Hematopoietic multipotent progenitor cell (in vitro differentiated cells): ENCODE measurements around the gene OSBPL9. TPM values are rescaled to one million over a fixed set of nuclear protein-coding genes. Genes with fewer than 3 reads are reported as not detected.

ENCODE experiments used
- DNase-seq, 3 donors: peaks; one replicate each; pipeline ENCODE4 v3.0.0-alpha.2; 2011 to 2015; ENCODE audit warnings: low read depth in 2 of 3, low spot score in 2 of 3
- total RNA-seq: library from RNA; depleted of rRNA; stranded (reverse); fragments of >200 nt; gene quantifications from one replicate; pipeline ENCODE4 v1.2.3, GENCODE V29; 2012

Gene OSBPL9
- total RNA-seq, 1 donor: 87.0 TPM

DNA sequence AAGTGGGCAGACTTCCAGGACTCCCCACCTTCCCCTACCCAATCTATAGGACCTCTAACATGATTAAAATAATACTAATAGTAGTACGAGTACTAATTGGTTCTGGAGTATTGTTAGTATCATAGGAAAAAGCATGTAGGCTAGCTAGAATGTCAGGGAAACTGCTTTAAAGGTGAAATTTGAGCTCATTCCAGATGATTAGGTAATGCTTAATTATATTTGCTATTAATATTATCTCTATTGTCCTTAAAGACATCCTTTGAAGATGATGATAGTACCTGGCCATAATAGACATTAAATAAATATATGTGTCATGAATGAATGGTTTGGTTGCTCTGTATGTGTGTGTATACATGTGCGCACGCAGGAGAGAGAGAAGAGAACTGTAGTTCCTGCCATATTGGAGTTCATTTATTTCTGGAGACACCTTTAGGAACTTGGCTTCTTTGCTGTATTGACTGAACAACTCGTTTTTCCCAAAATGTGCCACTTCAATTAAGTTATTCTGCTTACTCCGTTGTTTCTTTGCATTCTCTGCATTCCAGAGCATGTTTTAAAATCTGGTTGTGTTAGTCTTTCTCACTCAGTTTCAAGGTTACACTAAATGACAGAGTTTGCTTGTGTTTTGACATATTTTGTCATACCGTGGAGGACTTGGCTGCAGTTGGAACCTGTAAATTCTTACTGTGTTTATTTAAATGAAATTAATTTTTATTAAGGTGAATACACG is 117.1 kb downstream of the OSBPL9 start:
- DNase-seq: no peak

DNA sequence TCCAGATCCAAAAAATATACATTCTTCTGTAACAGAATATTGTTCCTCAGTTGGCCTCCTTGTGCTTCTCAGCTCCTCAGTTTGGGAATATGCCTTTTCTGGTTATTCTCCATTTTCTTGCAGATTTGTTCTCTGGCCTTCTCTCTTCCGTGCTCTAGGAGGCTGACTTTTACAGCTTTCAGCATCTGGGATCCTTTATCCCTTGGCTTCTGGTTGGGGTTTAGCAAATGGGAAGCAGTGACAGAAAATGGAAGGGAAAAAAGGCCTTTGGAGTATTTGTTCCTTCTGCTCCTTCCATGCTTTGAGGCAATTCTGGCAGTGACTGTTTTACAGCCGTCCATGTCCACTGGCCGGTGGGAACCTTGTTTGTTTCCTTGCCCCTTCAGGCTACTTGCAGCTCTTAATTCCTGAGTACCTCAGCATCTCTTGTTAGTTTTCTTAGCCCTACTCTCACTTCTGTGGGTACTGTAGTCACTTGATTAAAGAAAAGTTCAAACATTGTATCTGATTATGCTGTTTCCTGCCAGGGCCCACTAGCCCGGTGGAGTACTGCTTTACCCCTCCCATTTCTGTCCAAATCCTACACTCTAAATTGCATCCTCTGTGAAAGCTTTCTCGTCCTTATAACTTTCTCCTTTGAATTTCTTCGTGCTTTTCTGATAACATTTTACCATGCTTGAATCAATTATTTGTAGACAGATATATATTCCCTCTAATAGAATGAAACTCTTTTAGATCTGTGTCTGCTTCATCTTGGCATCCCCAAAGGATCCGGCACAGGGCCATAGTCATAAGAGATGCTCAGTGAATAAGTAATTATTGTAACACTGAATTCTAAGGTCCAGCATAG is 118.2 kb downstream of the OSBPL9 start:
- DNase-seq: peak in 1 of 3 donors; percentile 13

DNA sequence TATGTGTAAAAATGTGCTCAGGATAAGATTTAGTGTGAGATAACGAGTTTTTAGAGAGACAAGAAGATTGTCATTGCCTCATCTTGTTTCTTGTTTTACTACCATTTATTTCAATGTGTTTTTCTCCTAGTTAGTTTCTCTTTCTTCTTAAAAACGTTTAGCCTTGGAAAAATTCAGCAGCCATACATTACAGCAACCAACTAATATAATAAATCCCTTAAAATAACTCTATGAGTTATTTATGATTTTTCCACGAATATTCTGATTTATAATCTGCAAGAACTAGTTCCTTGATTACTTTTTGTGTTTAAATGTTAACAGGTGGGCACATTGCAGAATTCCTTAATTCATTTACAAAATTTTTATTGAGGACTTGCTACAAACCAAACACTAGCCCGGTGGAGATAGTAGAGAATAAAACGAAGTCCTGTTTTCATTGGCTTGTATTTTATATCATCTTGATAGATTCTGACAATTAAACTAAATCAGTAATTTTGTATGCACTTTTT is 118.9 kb downstream of the OSBPL9 start:
- no peak for DNase-seq

DNA sequence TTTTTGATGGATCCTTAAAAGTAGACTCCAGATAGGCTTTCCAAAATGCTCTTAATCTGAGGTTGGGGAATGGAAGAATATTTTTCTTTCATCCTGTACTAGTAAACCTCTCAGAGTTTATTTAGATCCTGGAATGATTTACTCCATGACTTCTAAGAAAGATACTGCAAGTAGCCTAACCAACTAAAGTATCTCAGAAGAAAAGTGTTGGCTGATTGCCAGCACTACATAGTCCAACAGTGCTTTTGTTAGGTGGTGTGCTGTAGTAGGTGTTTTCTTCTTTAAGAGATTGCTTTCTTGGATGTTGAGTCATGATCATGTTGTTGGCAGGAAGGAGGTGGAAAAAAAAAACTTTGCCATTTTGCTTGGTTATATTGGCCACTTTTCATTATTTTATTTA is 119.8 kb downstream of the OSBPL9 start:
- DNase-seq: peak in 2 of 3 donors; percentile 32 to 44

DNA sequence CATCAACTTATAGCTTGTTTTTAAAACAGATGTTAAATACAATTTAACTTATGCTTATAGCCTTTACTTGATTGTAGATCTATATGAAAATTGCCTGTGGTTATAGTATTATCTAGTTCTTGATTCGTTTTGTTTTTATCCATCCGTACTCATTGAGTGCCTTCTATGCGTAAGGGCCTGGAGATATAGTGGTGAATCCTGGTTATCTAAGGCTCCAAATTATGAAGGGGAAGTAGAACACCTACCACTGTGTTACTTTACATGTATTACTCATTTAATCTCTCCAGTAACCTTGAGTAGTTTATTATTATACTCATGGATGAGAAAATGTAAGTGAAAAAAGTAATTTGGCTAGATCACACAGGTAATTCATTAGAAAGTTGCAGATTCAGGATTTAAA is 121.8 kb downstream of the OSBPL9 start:
- no peak for DNase-seq

DNA sequence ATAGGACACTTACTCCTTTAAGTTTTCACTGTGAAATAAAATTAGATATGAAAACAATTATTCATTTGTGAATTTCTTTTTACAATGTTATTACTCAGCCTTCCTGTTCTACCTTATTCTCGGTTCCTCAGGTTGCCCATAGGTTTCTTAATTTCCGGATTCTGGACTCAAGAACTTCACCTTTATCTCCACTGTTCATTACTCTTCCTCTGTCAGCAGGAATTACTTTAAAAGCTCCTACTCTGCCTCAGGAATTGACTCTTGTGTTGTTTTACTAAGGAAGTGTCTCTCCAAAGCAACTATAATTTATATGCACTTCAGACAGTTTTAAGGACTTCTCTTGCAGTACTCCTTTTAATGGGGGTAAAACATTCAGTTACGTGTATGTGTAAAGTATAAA is 123.8 kb downstream of the OSBPL9 start:
- DNase-seq: no peak

DNA sequence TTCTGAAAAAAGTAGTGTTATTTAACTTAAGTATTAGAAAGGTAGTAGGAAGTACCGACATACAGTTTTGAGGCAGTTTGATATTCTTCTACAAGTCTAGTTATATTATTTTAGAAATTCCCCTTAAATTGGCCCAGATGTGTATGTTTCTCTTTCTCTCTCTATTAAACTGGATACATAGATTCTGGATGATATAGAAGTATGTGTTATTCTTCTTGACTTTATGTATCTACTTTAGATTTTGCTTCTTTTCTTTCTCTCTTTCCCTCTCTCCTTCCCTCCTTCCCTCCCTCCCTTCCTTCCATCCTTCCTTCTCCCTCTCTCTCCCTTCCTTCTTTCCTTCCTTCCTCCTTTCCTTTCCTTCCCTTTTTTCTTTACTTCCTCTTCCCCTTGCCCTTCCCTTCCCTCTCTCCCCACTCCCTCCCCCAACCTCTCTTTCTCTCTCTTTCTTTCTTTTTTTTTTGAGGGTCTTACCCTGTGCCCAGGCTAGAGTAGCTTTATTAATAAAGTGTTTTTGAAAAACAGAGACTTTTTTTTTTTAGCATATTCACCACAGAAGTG is 124.3 kb downstream of the OSBPL9 start:
- DNase-seq: no peak

DNA sequence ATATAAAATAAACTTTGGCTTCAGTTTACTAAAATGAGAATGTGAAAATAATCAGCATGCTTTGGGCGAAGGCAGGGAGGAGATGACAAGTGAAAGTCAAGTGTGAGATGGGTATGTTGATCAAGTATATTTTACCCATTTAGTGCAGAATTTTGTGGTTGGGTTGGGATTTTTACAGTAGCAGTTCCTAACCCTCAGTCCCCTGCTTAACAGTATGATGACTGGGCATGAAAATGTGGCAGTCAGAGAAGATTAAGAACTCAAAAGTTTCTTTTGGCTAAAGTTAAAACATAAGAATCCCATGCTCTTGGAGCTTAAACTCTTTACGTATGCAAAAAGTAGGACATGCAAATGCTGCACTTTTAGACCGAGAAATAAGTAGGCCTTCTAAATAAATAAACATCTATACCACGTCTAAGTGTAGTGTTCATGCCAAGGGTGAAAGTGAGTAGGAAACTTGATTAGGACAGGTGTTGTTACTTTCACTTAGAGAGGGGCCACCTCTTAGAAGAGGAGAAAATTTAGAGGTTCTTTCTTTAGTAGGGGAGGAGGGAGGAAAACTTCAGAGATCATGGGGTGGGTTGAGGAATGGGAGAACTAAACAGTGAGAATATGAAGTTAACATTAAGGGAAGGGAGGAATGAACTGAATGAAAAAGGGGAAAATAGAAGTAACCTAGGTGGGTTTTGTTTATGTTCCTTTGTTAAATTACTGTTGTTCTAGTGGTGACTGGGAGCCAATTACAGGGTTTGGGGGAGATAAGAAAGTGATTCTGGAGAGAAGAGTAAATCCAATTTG is 127.8 kb downstream of the OSBPL9 start:
- no peak for DNase-seq

DNA sequence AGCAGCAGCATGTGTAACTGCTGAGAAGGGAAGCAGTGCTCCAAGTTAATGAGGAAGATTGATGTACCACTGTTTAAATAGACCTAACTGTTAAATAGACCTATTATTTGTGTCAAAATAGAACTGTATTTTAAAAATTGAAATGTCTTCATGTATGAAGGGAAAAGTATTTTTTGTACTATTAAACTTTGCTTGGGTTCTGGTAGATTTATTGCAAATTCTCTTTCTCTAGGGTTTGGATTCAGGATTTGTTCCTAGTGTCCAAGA is 128.3 kb downstream of the OSBPL9 start:
- DNase-seq: no peak

DNA sequence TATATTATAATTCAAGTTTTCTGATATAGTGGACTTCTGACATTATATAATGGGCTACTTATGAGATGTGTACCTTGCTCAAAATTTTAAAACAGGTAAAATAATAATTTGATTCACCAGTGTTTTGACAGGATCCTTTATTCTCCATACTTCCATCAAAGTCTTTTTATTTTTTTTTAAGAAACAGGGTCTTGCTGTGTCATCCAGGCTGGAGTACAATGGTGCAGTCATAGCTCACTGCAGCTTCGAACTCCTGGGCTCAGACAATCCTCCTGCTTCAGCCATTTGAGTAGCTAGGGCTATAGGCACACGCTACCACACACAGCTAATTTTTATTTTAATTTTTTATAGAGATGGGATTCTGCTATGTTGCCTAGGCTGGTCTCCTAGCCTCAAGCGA is 132.3 kb downstream of the OSBPL9 start:
- DNase-seq: no peak

DNA sequence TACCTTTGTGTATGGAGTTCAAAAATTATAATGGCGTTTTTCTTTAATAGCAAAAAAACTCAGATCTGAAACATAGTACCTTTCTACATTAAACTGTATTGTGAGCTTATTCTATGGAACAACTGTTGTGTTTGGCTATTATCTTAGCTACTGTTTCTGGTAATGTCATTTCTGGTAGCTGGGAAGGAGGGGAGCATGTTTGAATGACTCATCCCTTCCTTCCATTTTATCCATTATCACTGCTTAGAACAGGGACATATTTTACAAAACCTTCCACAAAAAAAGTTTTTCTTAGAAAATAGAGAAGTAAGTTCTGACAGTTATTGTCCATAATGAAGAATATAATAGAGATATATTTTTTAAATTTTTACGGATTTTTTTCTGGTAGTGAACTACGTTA is 133.3 kb downstream of the OSBPL9 start:
- peak in 1 of 3 donors; percentile 13 for DNase-seq

DNA sequence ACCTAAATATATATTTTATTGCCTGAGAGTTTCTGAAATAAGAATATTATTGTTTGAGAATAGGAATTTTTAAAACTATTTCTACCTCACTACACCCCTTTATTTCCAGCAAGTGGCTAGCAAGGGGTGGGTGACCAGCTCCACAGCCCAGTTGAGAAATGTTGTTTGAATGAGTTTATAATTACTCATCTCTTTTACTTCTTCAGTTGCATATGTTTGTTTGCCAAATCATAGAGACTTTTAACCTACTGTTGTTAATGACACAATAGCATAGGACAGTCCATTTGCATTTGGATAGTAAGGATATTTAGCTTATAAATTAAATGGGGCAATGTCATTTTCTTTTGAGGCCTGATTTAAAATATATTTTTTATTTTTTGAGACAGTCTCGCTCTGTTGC is 133.8 kb downstream of the OSBPL9 start:
- no peak for DNase-seq

DNA sequence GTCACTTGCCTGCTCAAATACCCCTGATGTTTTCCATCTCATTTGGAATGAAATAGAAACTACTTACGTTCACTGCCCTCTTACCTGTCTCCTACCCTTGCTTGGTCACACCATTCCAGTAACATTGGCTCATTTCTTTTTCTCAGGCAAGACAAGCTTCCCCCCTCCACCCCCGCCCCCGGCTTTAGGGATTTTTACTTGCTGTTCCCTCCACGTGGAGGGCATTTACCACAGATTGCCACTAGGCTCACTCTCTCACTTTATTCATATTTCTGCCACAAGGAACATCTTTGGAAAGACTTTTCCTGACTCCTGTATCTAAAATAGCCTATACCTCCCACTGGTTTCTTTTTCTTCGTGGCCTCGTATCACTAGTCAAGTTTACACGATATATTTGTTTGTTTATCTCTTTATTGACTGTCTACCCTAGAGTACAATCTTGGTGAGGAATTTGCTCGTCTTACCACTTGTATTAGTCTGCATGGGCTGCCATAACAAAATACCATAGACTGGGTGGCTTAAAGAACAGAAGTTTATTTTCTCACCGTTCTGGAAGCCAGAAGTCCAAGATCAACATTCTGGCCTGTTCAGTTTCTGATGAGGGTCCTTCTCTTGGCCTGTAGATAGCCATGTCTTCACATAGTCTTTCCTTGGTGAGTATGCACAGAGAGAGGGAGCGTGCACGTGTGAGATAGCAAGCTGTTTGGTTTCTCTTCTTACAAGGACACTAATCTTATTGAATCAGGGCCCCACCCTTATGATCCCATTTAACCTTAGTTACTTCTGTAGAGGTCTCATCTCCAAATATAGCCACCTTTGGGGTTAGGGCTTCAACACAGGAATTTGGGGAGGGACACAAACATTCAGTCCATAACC is 135.4 kb downstream of the OSBPL9 start:
- no peak for DNase-seq

DNA sequence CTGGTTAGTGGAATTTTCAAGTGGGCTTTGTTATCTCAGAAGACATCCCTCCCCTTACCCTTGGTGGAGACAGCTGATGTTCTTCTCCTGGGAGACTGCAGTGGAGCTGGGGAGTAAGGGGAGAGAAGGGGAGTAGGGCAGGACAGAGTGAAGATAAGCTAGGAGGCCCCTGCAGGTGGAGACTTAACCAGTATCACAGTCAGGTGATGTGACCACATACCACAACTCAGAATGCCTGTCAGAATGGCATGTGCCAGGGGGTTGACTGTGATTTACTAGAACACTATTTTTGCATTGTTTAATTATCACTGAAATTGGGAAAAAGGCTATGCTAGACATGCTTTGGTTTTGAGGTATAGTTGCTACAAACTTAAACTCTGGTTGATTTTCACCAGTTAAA is 137.1 kb downstream of the OSBPL9 start:
- DNase-seq: no peak

DNA sequence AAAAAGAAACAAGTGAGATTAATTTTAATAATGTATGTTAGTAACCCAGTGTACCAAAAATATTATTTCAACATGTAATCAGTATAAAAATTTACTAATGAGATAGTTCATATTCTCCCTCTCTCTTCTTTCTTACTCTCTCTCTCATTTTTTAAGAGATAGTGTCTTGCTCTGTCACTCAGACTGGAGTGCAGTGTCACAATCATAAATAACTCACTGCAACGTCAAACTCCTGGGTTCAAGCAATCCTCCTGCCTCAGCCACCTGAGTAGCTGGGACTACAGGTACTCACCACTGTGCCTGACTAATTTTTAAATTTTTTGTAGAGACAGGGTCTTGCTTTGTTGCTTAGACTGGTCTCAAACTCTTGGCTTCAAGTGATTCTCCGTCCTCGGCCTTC is 137.8 kb downstream of the OSBPL9 start:
- DNase-seq: no peak

DNA sequence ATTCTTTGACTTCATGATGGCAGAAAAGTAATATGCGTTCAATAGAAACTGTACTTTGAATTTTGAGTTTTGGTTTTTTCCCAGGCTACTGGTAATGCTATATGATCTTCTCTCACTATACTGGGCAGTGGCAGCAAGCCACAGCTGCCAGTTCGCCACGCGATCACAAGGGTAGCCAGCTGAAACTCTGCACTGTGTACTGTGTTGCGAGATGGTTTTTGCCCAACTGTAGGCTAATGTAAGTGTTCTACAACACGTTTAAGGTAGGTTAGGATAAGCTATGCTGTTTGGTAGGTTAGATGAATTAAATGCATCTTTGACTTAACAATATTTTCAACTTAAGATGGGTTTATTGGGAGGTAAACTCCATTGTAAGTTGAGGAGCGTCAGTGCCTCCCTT is 138.5 kb downstream of the OSBPL9 start:
- DNase-seq: no peak

DNA sequence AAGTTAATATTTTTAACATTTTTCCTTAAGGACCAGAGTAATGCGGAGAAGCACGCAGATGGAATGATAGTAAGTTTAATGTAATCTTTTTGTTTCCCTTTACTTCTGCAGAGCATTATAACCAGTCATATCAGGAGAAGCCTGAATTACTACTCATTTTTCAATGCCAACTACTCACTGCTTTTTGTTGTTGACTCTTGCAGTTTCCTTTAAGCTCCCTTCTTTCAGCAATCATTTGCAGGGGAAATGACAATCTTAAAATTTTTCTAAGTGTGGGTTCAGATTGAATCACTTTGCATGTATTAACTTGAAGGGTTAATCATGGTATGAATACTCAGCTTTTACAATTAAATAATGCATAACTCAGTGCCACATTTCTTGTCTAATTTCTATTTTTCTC is 139.4 kb downstream of the OSBPL9 start:
- no peak for DNase-seq

DNA sequence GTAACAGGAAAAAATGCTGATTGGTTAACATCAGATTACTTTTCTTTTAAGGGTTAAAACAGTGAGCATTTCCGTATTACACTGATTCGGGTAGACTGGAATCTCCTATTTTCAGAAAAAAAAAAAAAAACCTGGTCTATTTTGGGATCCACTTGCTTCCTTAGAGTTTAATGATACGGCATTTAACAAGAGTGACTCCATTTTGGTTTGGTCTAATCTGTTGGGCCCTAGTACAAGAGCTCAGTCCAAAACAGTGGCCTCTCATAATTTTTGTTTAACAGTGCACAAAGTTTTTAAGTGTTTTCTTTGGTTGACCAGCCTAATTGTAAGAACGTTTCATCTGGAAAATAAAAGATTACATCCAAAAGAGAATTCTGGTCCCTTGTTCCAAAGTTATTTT is 141.4 kb downstream of the OSBPL9 start:
- DNase-seq: no peak

DNA sequence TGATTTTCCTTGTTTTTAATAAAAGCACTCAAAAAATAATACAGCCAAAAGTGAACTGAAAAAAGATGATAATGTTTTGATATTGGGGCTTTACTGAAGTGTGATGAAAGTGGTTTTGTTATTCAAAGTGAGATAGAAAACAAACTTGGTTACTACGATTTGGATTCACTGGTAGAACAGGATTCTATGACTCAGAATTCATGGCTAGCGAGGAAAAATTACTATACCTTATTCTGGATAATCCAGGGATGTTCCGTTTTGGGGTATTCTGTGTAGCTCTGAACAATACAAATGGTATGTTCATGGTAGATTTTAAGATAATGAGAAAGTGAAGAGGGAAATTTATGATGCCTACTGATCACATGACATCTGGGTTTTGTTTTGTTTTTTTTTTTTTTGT is 144.0 kb downstream of the OSBPL9 start:
- no peak for DNase-seq

DNA sequence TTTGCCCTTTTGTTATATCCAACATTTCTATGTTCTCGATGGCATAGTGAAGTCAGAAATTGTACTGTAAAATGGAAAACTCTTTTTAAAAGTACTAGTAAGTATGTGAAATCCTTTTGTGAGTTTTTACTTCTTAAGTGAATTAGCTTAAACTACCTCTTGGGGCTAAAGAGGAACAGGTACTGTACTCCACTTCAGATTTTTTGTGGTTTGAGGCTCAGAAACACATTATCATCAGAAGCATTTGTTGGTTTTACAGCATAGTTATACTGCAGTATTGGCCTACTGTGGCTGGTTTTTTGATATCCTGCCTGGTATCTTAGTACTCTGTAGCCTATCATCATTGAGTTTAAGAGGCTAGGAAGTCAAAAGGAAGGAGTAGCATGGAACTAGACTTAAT is 144.5 kb downstream of the OSBPL9 start:
- DNase-seq: peak in 1 of 3 donors; percentile 46
